Lower leg skin (tissue), 3 donors: ENCODE measurements around the gene PDSS2.

Source experiments
- POLR2A ChIP-seq, 2 donors: fragments of 450-650 bp; IDR thresholded peaks; one replicate each; pipeline ENCODE4 v1.6.1; 2016 to 2017; ENCODE audit warnings: antibody characterized with exemption in 2 of 2, mild to moderate bottlenecking in 1 of 2, moderate library complexity in 1 of 2
- TF ChIP-seq, protein P1 (sequence below), 3 donors: fragments of 450-650 bp; IDR thresholded peaks; one replicate each; pipeline ENCODE4 v1.5.1; 2016; ENCODE audit warnings: antibody characterized with exemption in 3 of 3, mild to moderate bottlenecking in 3 of 3, moderate library complexity in 2 of 3

DNA sequence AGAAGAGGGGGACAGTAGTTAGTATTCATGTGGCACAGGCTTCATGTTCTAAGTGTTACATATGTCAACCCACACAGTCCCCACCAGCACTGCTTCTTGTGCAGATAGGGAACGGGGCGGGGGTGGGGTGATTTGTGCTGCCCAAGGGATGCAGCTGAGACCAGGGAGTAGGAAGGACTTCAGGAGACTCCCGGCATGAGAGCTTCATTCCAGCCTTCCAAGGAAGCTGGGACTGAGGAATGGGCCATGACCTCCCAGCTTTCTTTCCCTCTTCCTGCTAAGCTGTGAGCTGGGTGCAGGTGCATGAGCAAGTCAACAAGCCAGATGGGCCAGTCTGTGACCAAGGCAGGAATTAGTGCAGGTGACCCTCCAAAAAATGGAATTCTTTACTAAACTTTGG is 353.2 kb downstream of the PDSS2 start:
- TF ChIP-seq, protein P1, sequence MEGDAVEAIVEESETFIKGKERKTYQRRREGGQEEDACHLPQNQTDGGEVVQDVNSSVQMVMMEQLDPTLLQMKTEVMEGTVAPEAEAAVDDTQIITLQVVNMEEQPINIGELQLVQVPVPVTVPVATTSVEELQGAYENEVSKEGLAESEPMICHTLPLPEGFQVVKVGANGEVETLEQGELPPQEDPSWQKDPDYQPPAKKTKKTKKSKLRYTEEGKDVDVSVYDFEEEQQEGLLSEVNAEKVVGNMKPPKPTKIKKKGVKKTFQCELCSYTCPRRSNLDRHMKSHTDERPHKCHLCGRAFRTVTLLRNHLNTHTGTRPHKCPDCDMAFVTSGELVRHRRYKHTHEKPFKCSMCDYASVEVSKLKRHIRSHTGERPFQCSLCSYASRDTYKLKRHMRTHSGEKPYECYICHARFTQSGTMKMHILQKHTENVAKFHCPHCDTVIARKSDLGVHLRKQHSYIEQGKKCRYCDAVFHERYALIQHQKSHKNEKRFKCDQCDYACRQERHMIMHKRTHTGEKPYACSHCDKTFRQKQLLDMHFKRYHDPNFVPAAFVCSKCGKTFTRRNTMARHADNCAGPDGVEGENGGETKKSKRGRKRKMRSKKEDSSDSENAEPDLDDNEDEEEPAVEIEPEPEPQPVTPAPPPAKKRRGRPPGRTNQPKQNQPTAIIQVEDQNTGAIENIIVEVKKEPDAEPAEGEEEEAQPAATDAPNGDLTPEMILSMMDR (IDR thresholded peaks at IDR 0.05) = no peak
- no peak for TF ChIP-seq POLR2A (IDR thresholded peaks at IDR 0.05)
